ENCODE measurements around the gene HNRNPA2B1.
A peak's percentile ranks its signal among the peaks of the same experiment; 100 is the strongest.

The HNRNPA2B1 gene

DNA sequence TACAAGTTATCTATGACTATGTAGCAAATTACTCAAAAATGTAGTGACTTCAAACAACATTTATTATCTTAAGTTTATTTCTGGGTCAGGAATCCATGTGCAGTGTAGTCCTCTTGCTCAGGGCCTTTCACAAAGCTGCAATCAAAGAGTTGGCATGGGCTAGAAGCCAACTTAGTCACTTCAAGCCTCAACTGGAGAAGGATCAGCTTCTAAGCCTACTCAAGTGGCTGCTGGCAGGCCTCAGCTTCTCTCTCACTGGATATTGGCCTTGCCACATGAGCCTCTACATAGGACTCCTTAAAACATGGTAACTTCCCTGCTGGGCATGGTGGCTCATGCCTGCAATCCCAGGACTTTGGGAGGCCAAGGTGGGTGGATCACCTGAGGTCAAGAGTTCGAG is 53.5 kb downstream of the HNRNPA2B1 start:
- no peak for DNase-seq (ENCODE audit: low read depth)

GRCh38 chr7:26145238-26145637 is 55.3 kb downstream of the HNRNPA2B1 start:
- no peak for DNase-seq (ENCODE audit: low read depth)

GRCh38 chr7:26144184-26145080 is 56.1 kb downstream of the HNRNPA2B1 start:
- no peak for DNase-seq (ENCODE audit: low read depth)

GRCh38 chr7:26143298-26144048 is 57.1 kb downstream of the HNRNPA2B1 start:
- peak; percentile 27 for DNase-seq (ENCODE audit: low read depth)

- no peak for DNase-seq (ENCODE audit: low read depth)
These were observed 59.5 kb downstream of the HNRNPA2B1 start for GRCh38 chr7:26141077-26141476.

- DNase-seq (ENCODE audit: low read depth): no peak
These were observed 60.2 kb downstream of the HNRNPA2B1 start for GRCh38 chr7:26140380-26140779.

All from ELR (cell line).